ENCODE data around the gene DMPK. TPM values are rescaled to one million over a fixed set of nuclear protein-coding genes. Genes with fewer than 3 reads are reported as not detected.

Gene DMPK
- polyA plus RNA-seq, 1 donor from 2014 or later, result 34.3 TPM

GRCh38 chr19:45766869-45767346 is 15.4 kb downstream of the DMPK start:
- Histone ChIP-seq H4K20me1 (ENCODE audit: insufficient read depth) (no peaks in the 10 kb centered on the region), H2AFZ (ENCODE audit: low read depth, low read length) (no peak overlapping the region), H3K27me3 (ENCODE audit: insufficient read depth, low read depth, low read length) (peaks cover 22% of the 10 kb centered on the region), H3K9ac (ENCODE audit: low read length) (no peak overlapping the region), H3K9me3 (ENCODE audit: low read length) (no peaks in the 10 kb centered on the region), H3K36me3 (ENCODE audit: insufficient read depth, low read length) (no peaks in the 10 kb centered on the region), H3K79me2 (replicated peaks; ENCODE audit: insufficient read depth, low read length) (no peaks in the 10 kb centered on the region), H3K4me2 (ENCODE audit: low read length) (no peak overlapping the region), H3K4me3 (ENCODE audit: low read length) (no peak overlapping the region), H3K9me2 (ENCODE audit: insufficient read depth, low read length) (no peaks in the 10 kb centered on the region), H3K27ac (ENCODE audit: low read length) (no peak overlapping the region), H3F3A (ENCODE audit: insufficient read depth, low read length, poor library complexity, severe bottlenecking) (no peaks in the 10 kb centered on the region)
- TF ChIP-seq POLR2AphosphoS5 (IDR thresholded peaks at IDR 0.05) (no peak), EZH2 (IDR thresholded peaks at IDR 0.05; ENCODE audit: borderline replicate concordance, insufficient read depth, low read length, poor library complexity, severe bottlenecking) (no peak), TAF1 (IDR thresholded peaks at IDR 0.05; ENCODE audit: low read depth) (no peak), EP300 (conservative IDR thresholded peaks at IDR 0.05; ENCODE audit: poor library complexity, severe bottlenecking) (no peak), REST (IDR thresholded peaks at IDR 0.05; ENCODE audit: borderline replicate concordance) (no peak), SMC3 (conservative IDR thresholded peaks at IDR 0.05; ENCODE audit: poor library complexity) (no peak), CTCF (IDR thresholded peaks at IDR 0.05; ENCODE audit: poor library complexity, severe bottlenecking) (no peak), MXI1 (conservative IDR thresholded peaks at IDR 0.05; ENCODE audit: poor library complexity, severe bottlenecking) (no peak), RAD21 (conservative IDR thresholded peaks at IDR 0.05) (no peak)

- no peak overlapping the region for H3K4me2 ChIP-seq (ENCODE audit: low read length)
- H3K27me3 ChIP-seq (ENCODE audit: insufficient read depth, low read depth, low read length), result peaks cover 22% of the 10 kb centered on the region
- TF ChIP-seq TAF1 (IDR thresholded peaks at IDR 0.05; ENCODE audit: low read depth) (no peak), REST (IDR thresholded peaks at IDR 0.05; ENCODE audit: borderline replicate concordance) (no peak), EZH2 (IDR thresholded peaks at IDR 0.05; ENCODE audit: borderline replicate concordance, insufficient read depth, low read length, poor library complexity, severe bottlenecking) (no peak), SMC3 (conservative IDR thresholded peaks at IDR 0.05; ENCODE audit: poor library complexity) (no peak), CTCF (IDR thresholded peaks at IDR 0.05; ENCODE audit: poor library complexity, severe bottlenecking) (no peak), MXI1 (conservative IDR thresholded peaks at IDR 0.05; ENCODE audit: poor library complexity, severe bottlenecking) (no peak), EP300 (conservative IDR thresholded peaks at IDR 0.05; ENCODE audit: poor library complexity, severe bottlenecking) (no peak), RAD21 (conservative IDR thresholded peaks at IDR 0.05) (no peak), POLR2AphosphoS5 (IDR thresholded peaks at IDR 0.05) (no peak)
- H3K27ac ChIP-seq (ENCODE audit: low read length), result no peak overlapping the region
- no peaks in the 10 kb centered on the region for H3K36me3 ChIP-seq (ENCODE audit: insufficient read depth, low read length)
- no peaks in the 10 kb centered on the region for H3K79me2 ChIP-seq (replicated peaks; ENCODE audit: insufficient read depth, low read length)
- H3K4me3 ChIP-seq (ENCODE audit: low read length), result no peak overlapping the region
- H3K9ac ChIP-seq (ENCODE audit: low read length), result no peak overlapping the region
- no peaks in the 10 kb centered on the region for H3K9me2 ChIP-seq (ENCODE audit: insufficient read depth, low read length)
- H3K9me3 ChIP-seq (ENCODE audit: low read length), result no peaks in the 10 kb centered on the region
- H3F3A ChIP-seq (ENCODE audit: insufficient read depth, low read length, poor library complexity, severe bottlenecking), result no peaks in the 10 kb centered on the region
- no peaks in the 10 kb centered on the region for H4K20me1 ChIP-seq (ENCODE audit: insufficient read depth)
- H2AFZ ChIP-seq (ENCODE audit: low read depth, low read length), result no peak overlapping the region
Observed at GRCh38 chr19:45766296-45766868, 15.9 kb downstream of the DMPK start.

Measured in neural cell (in vitro differentiated cells).